H1 (cell line): Measurements from ENCODE around the gene MBNL2.

ENCODE experiments used
- ATF2 ChIP-seq: IDR thresholded peaks from 2 replicates; pipeline ENCODE4 v1.6.1; 2012; ENCODE audit warnings: low read length, inconsistent platforms
- CHD2 ChIP-seq: IDR thresholded peaks from 2 replicates; pipeline ENCODE4 v1.6.1; 2012; ENCODE audit warnings: low read length, improper control_type of control experiment
- CTCF ChIP-seq, 3 experiments: IDR thresholded peaks; 1 replicate in 2 of 3; 2 replicates in 1 of 3; pipeline versions ENCODE4 v1.5.1 to v1.6.1; 2011; ENCODE audit warnings: low read length in 3 of 3, mild to moderate bottlenecking in 3 of 3, inconsistent platforms in 2 of 3, low read depth in 1 of 3, moderate library complexity in 1 of 3; ENCODE audit not compliant: insufficient read depth in 1 of 3; ENCODE audit errors: control extremely low read depth in 1 of 3
- KDM5A ChIP-seq: fragments of 200-600 bp; IDR thresholded peaks from 2 replicates; pipeline ENCODE4 v1.7.1; 2012; ENCODE audit warnings: mild to moderate bottlenecking, low read length, inconsistent platforms, mixed read lengths
- POLR2A ChIP-seq, 2 experiments: IDR thresholded peaks; 1 replicate in 1 of 2; 2 replicates in 1 of 2; pipeline ENCODE4 v1.6.1; 2011; ENCODE audit warnings: low read depth in 2 of 2, low read length in 2 of 2, mild to moderate bottlenecking in 2 of 2; ENCODE audit errors: control extremely low read depth in 1 of 2
- TEAD4 ChIP-seq: IDR thresholded peaks from 2 replicates; pipeline ENCODE4 v1.6.1; 2012; ENCODE audit warnings: low read depth, low read length, inconsistent platforms, mixed read lengths

GRCh38 chr13:97249093-97249795, 27.1 kb downstream of the MBNL2 start:
- TF ChIP-seq KDM5A (no peak), ATF2 (no peak), POLR2A (IDR thresholded peaks at IDR 0.05; ENCODE audit: control extremely low read depth in 1 of 2, low read depth in 2 of 2, low read length in 2 of 2) (no peak), CHD2 (no peak), CTCF (IDR thresholded peaks at IDR 0.05; ENCODE audit: control extremely low read depth in 1 of 3, insufficient read depth in 1 of 3, low read depth in 1 of 3, low read length in 3 of 3) (no peak), TEAD4 (no peak)
